Stomach (tissue), 9 donors: ENCODE results near the gene CCDC91. TPM values are rescaled to one million over a fixed set of nuclear protein-coding genes. Genes with fewer than 3 reads are reported as not detected.

Experiments
- DNase-seq, 2 donors: peaks; one replicate each; pipeline versions ENCODE4 v3.0.0 to v3.0.0-alpha.2; 2013 to 2019
- H3K27ac ChIP-seq, 5 donors: fragments of 200-600 bp in 4 of 5; sonication (generic) in 4 of 5; one replicate each; pipeline ENCODE4 v1.5.1; 2013 to 2019; ENCODE audit warnings: mild to moderate bottlenecking in 1 of 5, moderate library complexity in 1 of 5
- H3K27me3 ChIP-seq, 3 donors: fragments of 200-600 bp; sonication (generic); one replicate each; pipeline ENCODE4 v1.5.1; 2017 to 2019; ENCODE audit warnings: mixed run types in 1 of 3
- H3K36me3 ChIP-seq, 4 donors: fragments of 200-600 bp; sonication (generic); 1 replicate in 3 of 4; 2 replicates in 1 of 4; pipeline ENCODE4 v1.5.1; 2016 to 2019
- H3K4me1 ChIP-seq, 4 donors: fragments of 200-600 bp; sonication (generic); one replicate each; pipeline ENCODE4 v1.5.1; 2016 to 2019
- H3K4me3 ChIP-seq, 4 donors: fragments of 200-600 bp; sonication (generic) in 3 of 4; one replicate each; pipeline ENCODE4 v1.5.1; 2016 to 2019; ENCODE audit warnings: mild to moderate bottlenecking in 1 of 4
- H3K9me3 ChIP-seq, 4 donors: fragments of 200-600 bp; sonication (generic); one replicate each; pipeline ENCODE4 v1.5.1; 2016 to 2019
- CTCF ChIP-seq, 7 experiments: fragments of 450-650 bp in 4 of 7; fragments of 200-600 bp in 3 of 7; sonication (generic) in 3 of 7; IDR thresholded peaks; one replicate each; pipeline ENCODE4 v1.5.1; 2016 to 2019; ENCODE audit warnings: antibody characterized with exemption in 7 of 7, control low read depth in 2 of 7, mild to moderate bottlenecking in 1 of 7
- EP300 ChIP-seq: sonication (generic); formaldehyde crosslinking; IDR thresholded peaks from one replicate; pipeline ENCODE4 v1.6.1; 2017; ENCODE audit warnings: antibody characterized with exemption
- POLR2A ChIP-seq, 4 donors: fragments of 450-650 bp; IDR thresholded peaks; one replicate each; pipeline ENCODE4 v1.6.1; 2016; ENCODE audit warnings: antibody characterized with exemption in 4 of 4, control low read depth in 2 of 4, mild to moderate bottlenecking in 1 of 4, moderate library complexity in 1 of 4
- POLR2AphosphoS5 ChIP-seq, 3 donors: sonication (generic); formaldehyde crosslinking; IDR thresholded peaks; one replicate each; pipeline ENCODE4 v1.6.1; 2016; ENCODE audit warnings: antibody characterized with exemption in 3 of 3
- WGBS, 5 donors: extraction: QIAGEN DNeasy Blood & Tissue Kit in 3 of 5; methylation state at CpG; one replicate each; pipeline versions ENCODE4 v1.1.5 to v1.1.7; 2013 to 2018; 5-methylcytosine and 5-hydroxymethylcytosine counted together
- intact Hi-C: fragments of 100-400 bp; cut with DNase I; formaldehyde crosslinking; loops from one replicate; pipeline ENCODE4 v1.15.1; 2023; ENCODE audit warnings: low total_unique reads
- polyA plus RNA-seq, 3 donors: library from polyadenylated mRNA; stranded (reverse); fragments of 200-250 nt; gene quantifications; one replicate each; pipeline ENCODE4 v1.2.3, GENCODE V29; 2013
- total RNA-seq, 5 donors: library from RNA; depleted of rRNA; stranded (reverse); fragments of >200 nt; gene quantifications; one replicate each; pipeline versions ENCODE4 v1.1.0 to v1.2.3, GENCODE V29; 2014 to 2016
- donor health status: healthy with polysubstance abuse.
- donor health status: Bipolar disorder and iron deficiency.
- donor health status: healthy.

The CCDC91 gene
- total and polyA plus RNA-seq, 8 donors = 9.9 to 69.6 (median 34.4) TPM

DNA sequence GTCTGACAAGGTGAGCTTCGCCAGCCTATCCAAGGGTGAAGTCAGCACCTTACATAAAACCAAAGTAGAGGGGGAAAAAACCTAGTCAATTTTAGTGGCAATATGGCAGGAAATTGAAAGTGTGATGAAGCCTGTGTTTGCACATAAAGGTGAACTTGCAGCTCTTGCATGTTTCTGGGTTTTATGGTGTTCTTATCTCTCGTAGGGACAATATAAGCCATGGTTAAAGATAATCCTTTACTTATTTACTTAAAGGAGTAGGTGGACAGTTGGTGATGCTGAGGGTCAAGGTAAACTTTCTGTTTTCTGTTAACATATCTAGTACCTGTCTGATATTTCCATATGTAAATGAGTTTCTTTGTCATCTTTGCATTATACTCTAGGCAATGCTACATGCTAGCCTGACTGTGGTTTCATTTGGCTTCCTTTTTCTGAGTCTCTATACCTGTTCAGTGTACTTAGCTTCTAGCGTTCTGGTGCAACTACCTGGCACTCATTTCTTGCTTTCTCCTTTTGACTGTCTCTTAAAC, 32.8 kb downstream of the CCDC91 start:
- H3K27ac ChIP-seq = no peak overlapping the region
- H3K9me3 ChIP-seq = peaks cover 0 to 11% (median 0%) of the 10 kb centered on the region in 4 donors
- no peaks in the 10 kb centered on the region for H3K27me3 ChIP-seq
- 71 to 77% (median 74%) methylated on average over 3 of the region's 3 CpGs for WGBS, 5 donors
- H3K36me3 ChIP-seq = no peaks in the 10 kb centered on the region
- TF ChIP-seq POLR2A (IDR thresholded peaks at IDR 0.05) (no peak), EP300 (no peak)
- H3K4me3 ChIP-seq = no peak overlapping the region
- intact Hi-C loops = no loop called here
- peaks cover 0 to 17% (median 12%) of the 10 kb centered on the region in 4 donors for H3K4me1 ChIP-seq
- peak in 1 of 2 donors; percentile 9 for DNase-seq

GRCh38 chr12:28223858-28224257, 33.6 kb downstream of the CCDC91 start:
- intact Hi-C loops = no loop called here
- 80 to 90% (median 87%) methylated on average over 2 of the region's 2 CpGs for WGBS, 5 donors
- Histone ChIP-seq H3K27ac (no peak overlapping the region), H3K27me3 (no peaks in the 10 kb centered on the region), H3K36me3 (no peaks in the 10 kb centered on the region), H3K9me3 (peaks cover 0 to 6% (median 0%) of the 10 kb centered on the region in 4 donors), H3K4me1 (peaks cover 0 to 21% (median 12%) of the 10 kb centered on the region in 4 donors), H3K4me3 (no peak overlapping the region)
- TF ChIP-seq EP300 (no peak), CTCF (IDR thresholded peaks at IDR 0.05) (no peak), POLR2AphosphoS5 (IDR thresholded peaks at IDR 0.05) (no peak), POLR2A (IDR thresholded peaks at IDR 0.05) (no peak)
- no peak for DNase-seq

DNA sequence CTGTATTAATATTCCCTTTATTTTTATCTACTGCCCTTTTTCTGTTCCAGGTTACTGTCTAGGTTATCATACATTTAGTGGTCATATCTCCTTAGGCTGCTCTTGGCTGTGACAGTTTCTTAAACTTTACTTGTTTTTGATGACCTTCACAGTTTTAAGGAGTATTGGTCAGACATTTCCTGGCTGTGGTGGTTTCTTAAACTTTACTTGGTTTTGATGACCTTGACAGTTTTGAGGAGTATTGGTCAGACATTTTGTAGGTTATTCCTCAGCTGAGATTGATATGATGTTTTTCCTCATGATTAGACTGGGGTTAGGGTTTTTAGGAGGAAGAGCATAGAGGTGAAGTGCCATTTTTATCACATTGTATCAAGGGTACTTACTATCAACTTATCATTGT, 36.4 kb downstream of the CCDC91 start:
- H3K4me1 ChIP-seq = peaks cover 0 to 45% (median 25%) of the 10 kb centered on the region in 4 donors
- H3K4me3 ChIP-seq = no peak overlapping the region
- TF ChIP-seq POLR2AphosphoS5 (IDR thresholded peaks at IDR 0.05) = no peak
- no peak for TF ChIP-seq CTCF (IDR thresholded peaks at IDR 0.05)
- TF ChIP-seq EP300 = no peak
- TF ChIP-seq POLR2A (IDR thresholded peaks at IDR 0.05) = no peak
- DNase-seq = no peak
- H3K36me3 ChIP-seq = no peaks in the 10 kb centered on the region
- H3K27me3 ChIP-seq = no peaks in the 10 kb centered on the region
- intact Hi-C loops = no loop called here
- no peaks in the 10 kb centered on the region for H3K9me3 ChIP-seq
- H3K27ac ChIP-seq = no peak overlapping the region

GRCh38 chr12:28227251-28227650, 37.0 kb downstream of the CCDC91 start:
- TF ChIP-seq CTCF (IDR thresholded peaks at IDR 0.05) (no peak), EP300 (no peak), POLR2AphosphoS5 (IDR thresholded peaks at IDR 0.05) (no peak), POLR2A (IDR thresholded peaks at IDR 0.05) (no peak)
- H3K27me3 ChIP-seq = no peaks in the 10 kb centered on the region
- H3K27ac ChIP-seq = no peak overlapping the region
- WGBS, 5 donors = 85 to 96% (median 94%) methylated on average over 3 of the region's 3 CpGs
- intact Hi-C loops = no loop called here
- H3K4me1 ChIP-seq = peaks cover 0 to 41% (median 25%) of the 10 kb centered on the region in 4 donors
- no peak for DNase-seq
- H3K36me3 ChIP-seq = no peaks in the 10 kb centered on the region
- H3K9me3 ChIP-seq = no peaks in the 10 kb centered on the region
- H3K4me3 ChIP-seq = no peak overlapping the region

- intact Hi-C loops = no loop called here
- TF ChIP-seq POLR2AphosphoS5 (IDR thresholded peaks at IDR 0.05) (no peak), POLR2A (IDR thresholded peaks at IDR 0.05) (no peak), CTCF (IDR thresholded peaks at IDR 0.05) (no peak), EP300 (no peak)
- Histone ChIP-seq H3K4me1 (peaks cover 0 to 32% (median 19%) of the 10 kb centered on the region in 4 donors), H3K36me3 (no peaks in the 10 kb centered on the region), H3K4me3 (no peak overlapping the region), H3K9me3 (no peaks in the 10 kb centered on the region), H3K27ac (no peak overlapping the region), H3K27me3 (no peaks in the 10 kb centered on the region)
- DNase-seq = no peak
These were observed 41.0 kb downstream of the CCDC91 start for GRCh38 chr12:28231248-28231647.
